Measurements from ENCODE around the gene EXOC3L2.

DNA sequence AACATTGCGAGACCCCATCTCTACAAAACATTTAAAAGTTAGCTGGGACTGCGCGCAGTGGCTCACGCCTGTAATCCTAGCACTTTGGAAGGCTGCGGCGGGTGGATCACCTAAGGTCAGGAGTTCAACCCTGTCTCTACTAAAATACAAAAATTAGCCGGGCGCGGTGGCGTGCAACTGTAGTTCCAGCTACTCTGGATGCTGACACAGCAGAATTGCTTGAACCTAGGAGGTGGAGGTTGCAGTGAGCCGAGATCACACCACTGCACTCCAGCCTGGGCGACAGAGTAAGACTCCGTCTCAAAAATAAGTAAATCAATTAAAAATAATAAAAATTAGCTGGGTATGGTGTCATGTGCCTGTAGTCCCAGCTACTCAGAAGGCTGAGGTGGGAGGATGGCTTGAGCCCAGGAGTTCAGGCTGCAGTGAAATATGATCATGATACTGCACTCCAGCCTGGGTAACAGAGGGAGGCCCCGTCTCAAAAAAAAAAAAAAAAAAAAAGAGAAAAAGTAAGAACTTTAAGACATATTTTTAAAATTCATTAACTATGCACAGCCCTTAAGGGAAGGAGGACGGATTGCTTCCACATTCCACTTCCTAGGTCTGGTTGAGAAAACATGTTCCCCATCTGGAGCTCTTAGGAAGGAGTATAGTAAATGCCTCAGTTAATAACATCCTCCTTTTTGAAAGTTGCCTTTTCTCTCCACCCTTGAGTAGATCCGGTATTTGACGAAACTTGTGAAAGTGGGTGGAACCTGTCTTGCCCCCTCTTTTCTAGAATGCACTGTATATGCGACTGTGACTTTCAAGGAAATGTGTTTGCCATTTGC, 26.1 kb downstream of the EXOC3L2 start:
- TF ChIP-seq POLR2AphosphoS5 (IDR thresholded peaks at IDR 0.05) (no peak), POLR2A (IDR thresholded peaks at IDR 0.05) (no peak)
- TF ChIP-seq, protein P1, sequence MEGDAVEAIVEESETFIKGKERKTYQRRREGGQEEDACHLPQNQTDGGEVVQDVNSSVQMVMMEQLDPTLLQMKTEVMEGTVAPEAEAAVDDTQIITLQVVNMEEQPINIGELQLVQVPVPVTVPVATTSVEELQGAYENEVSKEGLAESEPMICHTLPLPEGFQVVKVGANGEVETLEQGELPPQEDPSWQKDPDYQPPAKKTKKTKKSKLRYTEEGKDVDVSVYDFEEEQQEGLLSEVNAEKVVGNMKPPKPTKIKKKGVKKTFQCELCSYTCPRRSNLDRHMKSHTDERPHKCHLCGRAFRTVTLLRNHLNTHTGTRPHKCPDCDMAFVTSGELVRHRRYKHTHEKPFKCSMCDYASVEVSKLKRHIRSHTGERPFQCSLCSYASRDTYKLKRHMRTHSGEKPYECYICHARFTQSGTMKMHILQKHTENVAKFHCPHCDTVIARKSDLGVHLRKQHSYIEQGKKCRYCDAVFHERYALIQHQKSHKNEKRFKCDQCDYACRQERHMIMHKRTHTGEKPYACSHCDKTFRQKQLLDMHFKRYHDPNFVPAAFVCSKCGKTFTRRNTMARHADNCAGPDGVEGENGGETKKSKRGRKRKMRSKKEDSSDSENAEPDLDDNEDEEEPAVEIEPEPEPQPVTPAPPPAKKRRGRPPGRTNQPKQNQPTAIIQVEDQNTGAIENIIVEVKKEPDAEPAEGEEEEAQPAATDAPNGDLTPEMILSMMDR (IDR thresholded peaks at IDR 0.05 in 8 of 11, conservative IDR thresholded peaks at IDR 0.05 in 3 of 11): no peak

All from spleen (tissue), 7 donors.